ENCODE data around the gene UBE2F.
"Not testable (repeated sequence)": the region's sequence is repeated elsewhere in the genome, so short reads cannot be mapped to it uniquely, and the experiment has no call there.

The UBE2F gene

GRCh38 chr2:237946423-237946822 lies 20.4 kb upstream of the UBE2F start:
- no peak for DNase-seq

- not testable (repeated sequence) for DNase-seq
Observed at GRCh38 chr2:237951354-237951753, 15.5 kb upstream of the UBE2F start.

GRCh38 chr2:237951878-237952277 lies 14.9 kb upstream of the UBE2F start:
- no peak for DNase-seq

- no peak for DNase-seq
Observed at GRCh38 chr2:237952851-237953250, 14.0 kb upstream of the UBE2F start.

- DNase-seq = peak; percentile 6
Observed at GRCh38 chr2:237955640-237956401, 11.0 kb upstream of the UBE2F start.

GRCh38 chr2:237956402-237956736 lies 10.4 kb upstream of the UBE2F start:
- no peak for DNase-seq

- DNase-seq = no peak
Observed at GRCh38 chr2:237961637-237962036, 5.2 kb upstream of the UBE2F start.

GRCh38 chr2:237962432-237963084 lies 4.3 kb upstream of the UBE2F start:
- no peak for DNase-seq

GRCh38 chr2:237963490-237963991 lies 3.3 kb upstream of the UBE2F start:
- DNase-seq = not testable (repeated sequence)

- no peak for DNase-seq
Observed at GRCh38 chr2:237964194-237964577, 2.6 kb upstream of the UBE2F start.

GRCh38 chr2:237964578-237965404 lies 2.0 kb upstream of the UBE2F start:
- no peak for DNase-seq

GRCh38 chr2:237965844-237966243 lies 970 bp upstream of the UBE2F start:
- DNase-seq = not testable (repeated sequence)

- no peak for DNase-seq
Observed at GRCh38 chr2:237966250-237966564, 607 bp upstream of the UBE2F start.

GRCh38 chr2:237967463-237967951 lies 693 bp downstream of the UBE2F start:
- DNase-seq = peak; percentile 49

GRCh38 chr2:237968048-237968862 lies 1.4 kb downstream of the UBE2F start:
- no peak for DNase-seq

- DNase-seq = no peak
Observed at GRCh38 chr2:237971661-237972060, 4.8 kb downstream of the UBE2F start.

- no peak for DNase-seq
Observed at GRCh38 chr2:237972211-237972610, 5.4 kb downstream of the UBE2F start.

GRCh38 chr2:237972936-237973335 lies 6.1 kb downstream of the UBE2F start:
- no peak for DNase-seq

- DNase-seq = no peak
Observed at GRCh38 chr2:237977380-237977779, 10.6 kb downstream of the UBE2F start.

GRCh38 chr2:237978058-237978712 lies 11.4 kb downstream of the UBE2F start:
- no peak for DNase-seq

- no peak for DNase-seq
Observed at GRCh38 chr2:237979331-237979730, 12.5 kb downstream of the UBE2F start.

- DNase-seq = no peak
Observed at GRCh38 chr2:237980087-237980486, 13.3 kb downstream of the UBE2F start.

Data from NCI-H146 (cell line).